Panc1 (cell line): Measurements from ENCODE around the gene PKD1L1. TPM values are rescaled to one million over a fixed set of nuclear protein-coding genes. Genes with fewer than 3 reads are reported as not detected.
"Not testable (repeated sequence)": the region's sequence is repeated elsewhere in the genome, so short reads cannot be mapped to it uniquely, and the experiment has no call there.

Experiments
- ATAC-seq: fragments of 200-7000 bp; cut with Tn5 transposase; 2 replicates; pipeline ENCODE4 v1.9.1; 2020; ENCODE audit warnings: mild to moderate bottlenecking, moderate library complexity
- BruUV-seq: library from RNA; stranded (reverse); fragments of 400-500 nt; replicated peaks from 2 replicates; lab custom pipeline; 2021; lab: Mats Ljungman, UMichigan
- CTCF ChIA-PET: fragments of 300-600 bp; sonication (Branson Sonifier 250); formaldehyde crosslinking; loops from one replicate; lab custom pipeline; 2022; ENCODE audit warnings: antibody characterized with exemption; lab: Charles Lee
- POLR2A ChIA-PET: fragments of 300-600 bp; sonication (Branson Sonifier 250); formaldehyde crosslinking; loops from one replicate; lab custom pipeline; 2022; ENCODE audit warnings: antibody characterized with exemption; lab: Charles Lee
- DNase-seq: peaks from one replicate; pipeline ENCODE4 v3.0.0-alpha.2; 2010; ENCODE audit warnings: low read depth, low spot score
- H3K27ac ChIP-seq: 2 replicates; pipeline ENCODE4 v1.5.1; 2011; ENCODE audit warnings: mild to moderate bottlenecking, low read length, inconsistent platforms
- H3K27me3 ChIP-seq: fragments of 200-500 bp; sonication (Bioruptor generic); 2 replicates; pipeline ENCODE4 v1.6.0; 2014; ENCODE audit warnings: low read length, inconsistent platforms; ENCODE audit not compliant: control insufficient read depth, insufficient read depth
- H3K36me3 ChIP-seq: fragments of 200-500 bp; sonication (Bioruptor generic); 2 replicates; pipeline ENCODE4 v1.5.1; 2014; ENCODE audit warnings: inconsistent platforms, mild to moderate bottlenecking, low read length, moderate library complexity; ENCODE audit not compliant: control insufficient read depth, insufficient read depth
- H3K4me1 ChIP-seq: 2 replicates; pipeline ENCODE4 v1.5.1; 2011; ENCODE audit warnings: inconsistent platforms, mild to moderate bottlenecking, low read length, moderate library complexity; ENCODE audit not compliant: control insufficient read depth, insufficient read depth
- H3K4me3 ChIP-seq, 2 experiments: 2 replicates each; pipeline ENCODE4 v1.5.1; 2011 to 2012; ENCODE audit warnings: low read depth in 2 of 2, low read length in 2 of 2, mild to moderate bottlenecking in 2 of 2, inconsistent platforms in 1 of 2, moderate library complexity in 1 of 2
- H3K9me3 ChIP-seq: fragments of 200-500 bp; sonication (Bioruptor generic); 2 replicates; pipeline ENCODE4 v1.5.1; 2014; ENCODE audit warnings: low read depth, mild to moderate bottlenecking, inconsistent platforms, low read length, moderate library complexity; ENCODE audit not compliant: control insufficient read depth, insufficient read depth
- POLR2AphosphoS5 ChIP-seq: IDR thresholded peaks from 2 replicates; pipeline ENCODE4 v1.6.1; 2012; ENCODE audit warnings: mild to moderate bottlenecking, low read depth, low read length, moderate library complexity
- SIN3A ChIP-seq: IDR thresholded peaks from 2 replicates; pipeline ENCODE4 v1.6.1; 2012; ENCODE audit warnings: low read depth, mild to moderate bottlenecking, low read length, moderate library complexity, borderline replicate concordance; ENCODE audit not compliant: insufficient read depth
- TCF7L2 ChIP-seq: IDR thresholded peaks from 2 replicates; pipeline ENCODE4 v1.6.1; 2011; ENCODE audit warnings: mild to moderate bottlenecking, low read depth, low read length, inconsistent platforms
- in situ Hi-C: cut with HindIII; loops from 2 replicates; pipeline ENCODE4 v1.10.0; 2016; ENCODE audit warnings: low sequenced_read_pairs, low pct_unique_long_range_greater_than_20kb
- intact Hi-C: fragments of 100-400 bp; cut with micrococcal nuclease; formaldehyde crosslinking; loops from one replicate; pipeline ENCODE4 v1.10.0; 2022; ENCODE audit not compliant: unreplicated experiment
- total RNA-seq: library from RNA; stranded (reverse); gene quantifications from one replicate; pipeline ENCODE4 v1.2.1, GENCODE V29; 2021; ENCODE audit not compliant: unreplicated experiment
- TF ChIP-seq, protein P1 (sequence below): fragments of 450-650 bp; IDR thresholded peaks from 2 replicates; pipeline ENCODE4 v1.5.1; 2017; ENCODE audit warnings: mild to moderate bottlenecking
- TF ChIP-seq, protein P2 (sequence below), 2 experiments: IDR thresholded peaks; 2 replicates each; pipeline ENCODE4 v1.6.1; 2011 to 2012; ENCODE audit warnings: low read depth in 2 of 2, control low read depth in 1 of 2, low read length in 1 of 2, mild to moderate bottlenecking in 1 of 2, moderate library complexity in 1 of 2; ENCODE audit not compliant: insufficient read depth in 1 of 2

PKD1L1 gene
- total RNA-seq, 1 experiment from 2014 or later, result 2.2 TPM

DNA sequence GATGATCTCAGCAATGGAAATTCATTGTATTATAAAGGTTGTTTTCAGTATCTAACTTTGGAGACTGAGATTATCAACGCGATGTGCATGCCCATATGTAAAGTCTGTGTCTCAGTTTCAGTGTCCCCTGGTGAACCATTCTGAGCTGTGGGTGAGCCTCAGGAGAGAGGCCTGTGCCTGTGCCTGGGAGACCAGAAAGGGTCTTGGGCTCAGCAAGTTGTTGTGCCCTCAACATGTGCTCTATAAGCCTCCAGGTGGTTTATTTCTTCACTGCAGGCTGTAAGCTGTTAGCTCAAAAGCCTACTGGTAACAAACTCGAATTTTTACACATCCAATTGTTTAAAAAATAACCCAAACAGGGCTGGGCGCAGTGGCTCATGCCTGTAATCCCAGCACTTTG is 151.9 kb downstream of the PKD1L1 start:
- Histone ChIP-seq H3K4me1 (no peaks in the 10 kb centered on the region; the same call in 1 of the 2 replicates), H3K27ac (peak overlapping the region; percentile 86), H3K9me3 (peaks cover 19% of the 10 kb centered on the region; the same call in 1 of the 2 replicates), H3K36me3 (no peaks in the 10 kb centered on the region), H3K4me3 (no peak overlapping the region), H3K27me3 (no peaks in the 10 kb centered on the region)
- in situ Hi-C loops, result no loop called here
- no peak for DNase-seq
- POLR2A ChIA-PET, result interaction anchor here (0.6 to 1.2 kb wide), 2 partner anchors 9 to 224 kb away, joined by 3 to 8 read pairs; no protein-coding TSS in a partner anchor
- intact Hi-C loops, result no loop called here
- no TSS peak for BruUV-seq
- CTCF ChIA-PET, result interaction anchor here (0.5 kb wide), 1 partner anchor 114 kb away, joined by 5 read pairs; no protein-coding TSS in a partner anchor
- ATAC-seq, result peak; percentile 38; the same call in 1 of the 2 replicates
- TF ChIP-seq POLR2AphosphoS5 (no peak), SIN3A (no peak), TCF7L2 (no peak)
- TF ChIP-seq, protein P1, sequence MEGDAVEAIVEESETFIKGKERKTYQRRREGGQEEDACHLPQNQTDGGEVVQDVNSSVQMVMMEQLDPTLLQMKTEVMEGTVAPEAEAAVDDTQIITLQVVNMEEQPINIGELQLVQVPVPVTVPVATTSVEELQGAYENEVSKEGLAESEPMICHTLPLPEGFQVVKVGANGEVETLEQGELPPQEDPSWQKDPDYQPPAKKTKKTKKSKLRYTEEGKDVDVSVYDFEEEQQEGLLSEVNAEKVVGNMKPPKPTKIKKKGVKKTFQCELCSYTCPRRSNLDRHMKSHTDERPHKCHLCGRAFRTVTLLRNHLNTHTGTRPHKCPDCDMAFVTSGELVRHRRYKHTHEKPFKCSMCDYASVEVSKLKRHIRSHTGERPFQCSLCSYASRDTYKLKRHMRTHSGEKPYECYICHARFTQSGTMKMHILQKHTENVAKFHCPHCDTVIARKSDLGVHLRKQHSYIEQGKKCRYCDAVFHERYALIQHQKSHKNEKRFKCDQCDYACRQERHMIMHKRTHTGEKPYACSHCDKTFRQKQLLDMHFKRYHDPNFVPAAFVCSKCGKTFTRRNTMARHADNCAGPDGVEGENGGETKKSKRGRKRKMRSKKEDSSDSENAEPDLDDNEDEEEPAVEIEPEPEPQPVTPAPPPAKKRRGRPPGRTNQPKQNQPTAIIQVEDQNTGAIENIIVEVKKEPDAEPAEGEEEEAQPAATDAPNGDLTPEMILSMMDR, result no peak
- TF ChIP-seq, protein P2, sequence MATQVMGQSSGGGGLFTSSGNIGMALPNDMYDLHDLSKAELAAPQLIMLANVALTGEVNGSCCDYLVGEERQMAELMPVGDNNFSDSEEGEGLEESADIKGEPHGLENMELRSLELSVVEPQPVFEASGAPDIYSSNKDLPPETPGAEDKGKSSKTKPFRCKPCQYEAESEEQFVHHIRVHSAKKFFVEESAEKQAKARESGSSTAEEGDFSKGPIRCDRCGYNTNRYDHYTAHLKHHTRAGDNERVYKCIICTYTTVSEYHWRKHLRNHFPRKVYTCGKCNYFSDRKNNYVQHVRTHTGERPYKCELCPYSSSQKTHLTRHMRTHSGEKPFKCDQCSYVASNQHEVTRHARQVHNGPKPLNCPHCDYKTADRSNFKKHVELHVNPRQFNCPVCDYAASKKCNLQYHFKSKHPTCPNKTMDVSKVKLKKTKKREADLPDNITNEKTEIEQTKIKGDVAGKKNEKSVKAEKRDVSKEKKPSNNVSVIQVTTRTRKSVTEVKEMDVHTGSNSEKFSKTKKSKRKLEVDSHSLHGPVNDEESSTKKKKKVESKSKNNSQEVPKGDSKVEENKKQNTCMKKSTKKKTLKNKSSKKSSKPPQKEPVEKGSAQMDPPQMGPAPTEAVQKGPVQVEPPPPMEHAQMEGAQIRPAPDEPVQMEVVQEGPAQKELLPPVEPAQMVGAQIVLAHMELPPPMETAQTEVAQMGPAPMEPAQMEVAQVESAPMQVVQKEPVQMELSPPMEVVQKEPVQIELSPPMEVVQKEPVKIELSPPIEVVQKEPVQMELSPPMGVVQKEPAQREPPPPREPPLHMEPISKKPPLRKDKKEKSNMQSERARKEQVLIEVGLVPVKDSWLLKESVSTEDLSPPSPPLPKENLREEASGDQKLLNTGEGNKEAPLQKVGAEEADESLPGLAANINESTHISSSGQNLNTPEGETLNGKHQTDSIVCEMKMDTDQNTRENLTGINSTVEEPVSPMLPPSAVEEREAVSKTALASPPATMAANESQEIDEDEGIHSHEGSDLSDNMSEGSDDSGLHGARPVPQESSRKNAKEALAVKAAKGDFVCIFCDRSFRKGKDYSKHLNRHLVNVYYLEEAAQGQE (IDR thresholded peaks at IDR 0.05; ENCODE audit: insufficient read depth in 1 of 2, low read depth in 2 of 2, low read length in 1 of 2), result no peak

GRCh38 chr7:47795631-47796030 is 152.6 kb downstream of the PKD1L1 start:
- ChIA-PET CTCF (no interaction called here), POLR2A (no interaction called here)
- Histone ChIP-seq H3K36me3 (no peaks in the 10 kb centered on the region), H3K27ac (peak overlapping the region; percentile 86), H3K4me3 (no peak overlapping the region), H3K27me3 (no peaks in the 10 kb centered on the region), H3K4me1 (no peaks in the 10 kb centered on the region; the same call in 1 of the 2 replicates), H3K9me3 (peaks cover 22% of the 10 kb centered on the region; the same call in 1 of the 2 replicates)
- no peak for DNase-seq
- in situ Hi-C loops, result no loop called here
- TF ChIP-seq, protein P2 (IDR thresholded peaks at IDR 0.05; ENCODE audit: insufficient read depth in 1 of 2, low read depth in 2 of 2, low read length in 1 of 2), result no peak
- TF ChIP-seq, protein P1, result no peak
- TF ChIP-seq SIN3A, result no peak
- no peak for TF ChIP-seq POLR2AphosphoS5
- TF ChIP-seq TCF7L2, result no peak
- BruUV-seq, result no TSS peak
- ATAC-seq, result no peak
- intact Hi-C loops, result no loop called here

DNA sequence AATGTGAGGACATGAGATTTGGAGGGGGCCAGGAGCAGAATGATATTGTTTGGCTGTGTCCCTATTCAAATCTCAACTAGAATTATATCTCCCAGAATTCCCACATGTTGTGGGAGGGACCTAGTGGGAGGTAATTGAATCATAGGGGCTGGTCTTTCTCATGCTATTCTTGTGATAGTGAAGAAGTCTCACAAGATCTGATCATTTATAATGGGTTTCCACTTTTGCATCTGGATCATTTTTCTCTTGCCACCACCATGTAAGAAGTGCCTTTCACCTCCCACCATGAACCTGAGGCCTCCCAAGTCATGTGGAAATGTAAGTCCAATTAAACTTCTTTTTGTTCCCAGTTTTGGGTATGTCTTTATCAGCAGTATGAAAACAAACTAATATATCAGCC is 153.1 kb downstream of the PKD1L1 start:
- intact Hi-C loops, in situ Hi-C loops, DNase-seq, CTCF ChIA-PET, BruUV-seq, H3K4me3 ChIP-seq, ATAC-seq, H3K36me3 ChIP-seq, H3K27me3 ChIP-seq, POLR2A ChIA-PET, H3K4me1 ChIP-seq: not testable (repeated sequence)
- Histone ChIP-seq H3K9me3 (peaks cover 22% of the 10 kb centered on the region; the same call in 1 of the 2 replicates), H3K27ac (peak overlapping the region; percentile 86)
